ENCODE results near the gene RHOA. TPM values are rescaled to one million over a fixed set of nuclear protein-coding genes. Genes with fewer than 3 reads are reported as not detected.
"Not testable (repeated sequence)": the region's sequence is repeated elsewhere in the genome, so short reads cannot be mapped to it uniquely, and the experiment has no call there.

Gene RHOA
- total and polyA plus RNA-seq, 10 of the 15 experiments (the other 5 are each of a cell fraction or from before 2014, with no cell fraction given) = 246 to 1,049 (median 515) TPM

- no peaks in the 10 kb centered on the region for H3K9me3 ChIP-seq (replicated peaks; ENCODE audit: control insufficient read depth, insufficient read depth, low read length)
- ChIA-PET SMC1A (ENCODE audit: uncharacterized antibody, unreplicated experiment) (no interaction called here), POLR2A (interaction anchor here (0.7 to 0.9 kb wide), 2 partner anchors 84 to 123 kb away, joined by 3 to 4 read pairs; no protein-coding TSS in a partner anchor), CTCF (interaction anchor here (2.9 kb wide), 1 partner anchor 10 kb away, joined by 11 read pairs; the partner anchor contains the start of gene USP4), RAD21 (ENCODE audit: unreplicated experiment) (interaction anchor here (1.5 kb wide), 1 partner anchor 120 kb away, joined by 4 read pairs; no protein-coding TSS in a partner anchor)
- ATAC-seq = no peak
- H3K79me2 ChIP-seq (ENCODE audit: control insufficient read depth, insufficient read depth, low read length) = peaks cover 2% of the 10 kb centered on the region
- no peaks in the 10 kb centered on the region for H3K4me1 ChIP-seq (ENCODE audit: control insufficient read depth, insufficient read depth, low read length)
- TF ChIP-seq RAD51 (IDR thresholded peaks at IDR 0.05) (no peak), TARDBP (IDR thresholded peaks at IDR 0.05; ENCODE audit: borderline replicate concordance) (no peak), HDAC6 (IDR thresholded peaks at IDR 0.05; ENCODE audit: unreplicated experiment) (no peak), FOXM1 (IDR thresholded peaks at IDR 0.05; ENCODE audit: low read depth, low read length) (no peak), BACH1 (IDR thresholded peaks at IDR 0.05; ENCODE audit: borderline replicate concordance) (no peak), JUNB (IDR thresholded peaks at IDR 0.05) (no peak), WRNIP1 (IDR thresholded peaks at IDR 0.05; ENCODE audit: borderline replicate concordance, low read depth, low read length) (no peak), CREB1 (IDR thresholded peaks at IDR 0.05; ENCODE audit: low read depth) (no peak), DPF2 (IDR thresholded peaks at IDR 0.05) (no peak), E4F1 (IDR thresholded peaks at IDR 0.05; ENCODE audit: borderline replicate concordance, partially characterized antibody) (no peak)
- no peaks in the 10 kb centered on the region for H3K27me3 ChIP-seq (replicated peaks in 1 of 2; ENCODE audit: control insufficient read depth in 2 of 2, insufficient read depth in 2 of 2, low read length in 1 of 2)
- H3K9ac ChIP-seq (ENCODE audit: control insufficient read depth, insufficient read depth, low read length) = no peak overlapping the region
- no peak for FAIRE-seq
- in situ Hi-C loops (cut with MboI) = no loop called here
- intact Hi-C loops (cut with micrococcal nuclease; ENCODE audit: unreplicated experiment) = no loop called here
- H4K20me1 ChIP-seq (ENCODE audit: control insufficient read depth, insufficient read depth) = no peaks in the 10 kb centered on the region
- BruUV-seq (replicated peaks) = no TSS peak
- H3K36me3 ChIP-seq (ENCODE audit: control insufficient read depth in 2 of 2, insufficient read depth in 2 of 2, low read length in 1 of 2) = peaks cover 17 to 44% of the 10 kb centered on the region in 2 experiments
- no peak for DNase-seq (ENCODE audit: low read depth, low spot score)
- H3K4me2 ChIP-seq (ENCODE audit: control insufficient read depth, insufficient read depth) = no peak overlapping the region
- no peak overlapping the region for H3K4me3 ChIP-seq
- 71% methylated on average over 4 of the region's 4 CpGs for WGBS (ENCODE audit: insufficient coverage, insufficient replicate concordance, low lambda C conversion rate, missing lambda C conversion rate)
- H2AFZ ChIP-seq (ENCODE audit: control insufficient read depth, low read depth, low read length) = no peak overlapping the region
- H3K27ac ChIP-seq (ENCODE audit: control insufficient read depth, insufficient read depth) = no peak overlapping the region
These were observed 82.6 kb downstream of the RHOA start for GRCh38 chr3:49329186-49329585.

GRCh38 chr3:49328350-49328749 is 83.4 kb downstream of the RHOA start:
- H3K4me2 ChIP-seq (ENCODE audit: control insufficient read depth, insufficient read depth); H3K4me1 ChIP-seq (ENCODE audit: control insufficient read depth, insufficient read depth, low read length); H3K4me3 ChIP-seq; ATAC-seq; DNase-seq (ENCODE audit: low read depth, low spot score); H3K9ac ChIP-seq (ENCODE audit: control insufficient read depth, insufficient read depth, low read length); H3K79me2 ChIP-seq (ENCODE audit: control insufficient read depth, insufficient read depth, low read length); H2AFZ ChIP-seq (ENCODE audit: control insufficient read depth, low read depth, low read length); H3K9me3 ChIP-seq (replicated peaks; ENCODE audit: control insufficient read depth, insufficient read depth, low read length); FAIRE-seq; RAD21 ChIA-PET (ENCODE audit: unreplicated experiment); in situ Hi-C loops (cut with MboI); H4K20me1 ChIP-seq (ENCODE audit: control insufficient read depth, insufficient read depth); H3K27me3 ChIP-seq (replicated peaks in 1 of 2; ENCODE audit: control insufficient read depth in 2 of 2, insufficient read depth in 2 of 2, low read length in 1 of 2); intact Hi-C loops (cut with micrococcal nuclease; ENCODE audit: unreplicated experiment); H3K27ac ChIP-seq (ENCODE audit: control insufficient read depth, insufficient read depth); BruUV-seq (replicated peaks); SMC1A ChIA-PET (ENCODE audit: uncharacterized antibody, unreplicated experiment): not testable (repeated sequence)
- CTCF ChIA-PET = interaction anchor here (2.9 kb wide), 1 partner anchor 11 kb away, joined by 11 read pairs; the partner anchor contains the start of gene USP4
- WGBS (ENCODE audit: insufficient coverage, insufficient replicate concordance, low lambda C conversion rate, missing lambda C conversion rate) = 98% methylated on average over 2 of the region's 2 CpGs
- peaks cover 18 to 47% of the 10 kb centered on the region in 2 experiments for H3K36me3 ChIP-seq (ENCODE audit: control insufficient read depth in 2 of 2, insufficient read depth in 2 of 2, low read length in 1 of 2)
- POLR2A ChIA-PET = interaction anchor here (0.7 kb wide), 1 partner anchor 124 kb away, joined by 4 read pairs; no protein-coding TSS in a partner anchor
